NCI-H2196 (cell line): Measurements from ENCODE around the gene HPCAL1.
A peak's percentile ranks its signal among the peaks of the same experiment; 100 is the strongest.

Experiments
- DNase-seq: peaks from one replicate; lab custom pipeline; 2025; ENCODE audit not compliant: unreplicated experiment; lab: John Stamatoyannopoulos, UW

The HPCAL1 gene

GRCh38 chr2:10352361-10352760 lies 49.7 kb downstream of the HPCAL1 start:
- no peak for DNase-seq

- DNase-seq: no peak
Measured at GRCh38 chr2:10352972-10353371, 50.3 kb downstream of the HPCAL1 start.

GRCh38 chr2:10353931-10354330 lies 51.2 kb downstream of the HPCAL1 start:
- no peak for DNase-seq

- DNase-seq: no peak
Measured at GRCh38 chr2:10354399-10354798, 51.7 kb downstream of the HPCAL1 start.

GRCh38 chr2:10355471-10356438 lies 53.1 kb downstream of the HPCAL1 start:
- DNase-seq: peak; percentile 52

- DNase-seq: no peak
Measured at GRCh38 chr2:10356439-10356811, 53.7 kb downstream of the HPCAL1 start.

- DNase-seq: no peak
Measured at GRCh38 chr2:10357193-10358169, 54.8 kb downstream of the HPCAL1 start.

GRCh38 chr2:10359246-10359645 lies 56.5 kb downstream of the HPCAL1 start:
- DNase-seq: no peak

- no peak for DNase-seq
Measured at GRCh38 chr2:10359731-10360329, 57.1 kb downstream of the HPCAL1 start.

- DNase-seq: no peak
Measured at GRCh38 chr2:10360460-10360849, 57.8 kb downstream of the HPCAL1 start.

GRCh38 chr2:10360850-10361588 lies 58.3 kb downstream of the HPCAL1 start:
- DNase-seq: no peak

GRCh38 chr2:10362096-10362897 lies 59.6 kb downstream of the HPCAL1 start:
- no peak for DNase-seq

- DNase-seq: no peak
Measured at GRCh38 chr2:10362898-10363454, 60.3 kb downstream of the HPCAL1 start.

- DNase-seq: no peak
Measured at GRCh38 chr2:10363861-10364610, 61.3 kb downstream of the HPCAL1 start.

GRCh38 chr2:10365412-10365811 lies 62.7 kb downstream of the HPCAL1 start:
- no peak for DNase-seq

GRCh38 chr2:10366601-10367270 lies 64.0 kb downstream of the HPCAL1 start:
- no peak for DNase-seq

GRCh38 chr2:10367472-10368439 lies 65.1 kb downstream of the HPCAL1 start:
- DNase-seq: no peak
